Activated naive CD8-positive, alpha-beta T cell treated with anti-CD3 and anti-CD28 coated beads, Interleukin-2, amount 50 U/mL, for 24 hours (primary cell): ENCODE data around the gene ACADM.
"Not testable (repeated sequence)": the region's sequence is repeated elsewhere in the genome, so short reads cannot be mapped to it uniquely, and the experiment has no call there.

Experiments
- ATAC-seq: fragments of 150-1000 bp; cut with Tn5 transposase; one replicate; pipeline ENCODE4 v1.10.0; 2021
- DNase-seq: peaks from one replicate; pipeline ENCODE4 v3.0.0; 2021
- H3K27ac Mint-ChIP-seq: one replicate; pipeline ENCODE4 v1.8.0; 2021; ENCODE audit warnings: mild to moderate bottlenecking, mixed read lengths
- H3K27me3 Mint-ChIP-seq: one replicate; pipeline ENCODE4 v1.8.0; 2021; ENCODE audit warnings: mixed read lengths
- H3K36me3 Mint-ChIP-seq: one replicate; pipeline ENCODE4 v1.8.0; 2021; ENCODE audit warnings: low read depth, mixed read lengths
- H3K4me1 Mint-ChIP-seq: one replicate; pipeline ENCODE4 v1.8.0; 2021; ENCODE audit warnings: mixed read lengths
- H3K4me3 Mint-ChIP-seq: one replicate; pipeline ENCODE4 v1.8.0; 2021; ENCODE audit warnings: mild to moderate bottlenecking, moderate library complexity, mixed read lengths
- H3K9me3 Mint-ChIP-seq: one replicate; pipeline ENCODE4 v1.8.0; 2021; ENCODE audit warnings: mixed read lengths

The ACADM gene

GRCh38 chr1:75768016-75768415, 43.5 kb downstream of the ACADM start:
- no peak for ATAC-seq
- Mint-ChIP-seq H3K9me3 (no peaks in the 10 kb centered on the region), H3K4me1 (peaks cover 2% of the 10 kb centered on the region), H3K27me3 (peaks cover 2% of the 10 kb centered on the region), H3K27ac (no peak overlapping the region), H3K4me3 (no peak overlapping the region), H3K36me3 (peaks cover 2% of the 10 kb centered on the region)
- no peak for DNase-seq

- H3K27ac Mint-ChIP-seq, result no peak overlapping the region
- H3K9me3 Mint-ChIP-seq, result no peaks in the 10 kb centered on the region
- H3K4me1 Mint-ChIP-seq, result peaks cover 1% of the 10 kb centered on the region
- DNase-seq (no peak), ATAC-seq (no peak)
- no peak overlapping the region for H3K4me3 Mint-ChIP-seq
- no peaks in the 10 kb centered on the region for H3K36me3 Mint-ChIP-seq
- H3K27me3 Mint-ChIP-seq, result peaks cover 4% of the 10 kb centered on the region
Observed at GRCh38 chr1:75770761-75771160, 46.3 kb downstream of the ACADM start.

GRCh38 chr1:75771978-75772377, 47.5 kb downstream of the ACADM start:
- H3K4me3 Mint-ChIP-seq, result no peak overlapping the region
- H3K4me1 Mint-ChIP-seq, result no peaks in the 10 kb centered on the region
- no peak overlapping the region for H3K27ac Mint-ChIP-seq
- peaks cover 3% of the 10 kb centered on the region for H3K9me3 Mint-ChIP-seq
- DNase-seq (no peak), ATAC-seq (no peak)
- no peaks in the 10 kb centered on the region for H3K36me3 Mint-ChIP-seq
- peaks cover 4% of the 10 kb centered on the region for H3K27me3 Mint-ChIP-seq

GRCh38 chr1:75777812-75778211, 53.3 kb downstream of the ACADM start:
- H3K4me1 Mint-ChIP-seq, ATAC-seq, H3K9me3 Mint-ChIP-seq, H3K27ac Mint-ChIP-seq, H3K36me3 Mint-ChIP-seq, H3K4me3 Mint-ChIP-seq, DNase-seq: not testable (repeated sequence)
- H3K27me3 Mint-ChIP-seq, result peaks cover 21% of the 10 kb centered on the region

- not testable (repeated sequence) for H3K9me3 Mint-ChIP-seq, H3K4me1 Mint-ChIP-seq, H3K4me3 Mint-ChIP-seq, ATAC-seq, DNase-seq, H3K27ac Mint-ChIP-seq, H3K36me3 Mint-ChIP-seq
- H3K27me3 Mint-ChIP-seq, result peaks cover 21% of the 10 kb centered on the region
Observed at GRCh38 chr1:75778694-75779093, 54.2 kb downstream of the ACADM start.

GRCh38 chr1:75780183-75780582, 55.7 kb downstream of the ACADM start:
- H3K27ac Mint-ChIP-seq, DNase-seq, H3K4me1 Mint-ChIP-seq, ATAC-seq, H3K9me3 Mint-ChIP-seq, H3K4me3 Mint-ChIP-seq, H3K36me3 Mint-ChIP-seq: not testable (repeated sequence)
- peaks cover 19% of the 10 kb centered on the region for H3K27me3 Mint-ChIP-seq

- Mint-ChIP-seq H3K27me3 (peaks cover 13% of the 10 kb centered on the region), H3K36me3 (peaks cover 31% of the 10 kb centered on the region), H3K4me1 (peaks cover 27% of the 10 kb centered on the region)
- H3K9me3 Mint-ChIP-seq, ATAC-seq, H3K4me3 Mint-ChIP-seq, H3K27ac Mint-ChIP-seq, DNase-seq: not testable (repeated sequence)
Observed at GRCh38 chr1:75783920-75784319, 59.4 kb downstream of the ACADM start.

GRCh38 chr1:75785320-75785982, 60.9 kb downstream of the ACADM start:
- peak overlapping the region; percentile 100 for H3K4me3 Mint-ChIP-seq
- H3K36me3 Mint-ChIP-seq, result peaks cover 46% of the 10 kb centered on the region
- DNase-seq, result no peak
- H3K27me3 Mint-ChIP-seq, result peaks cover 7% of the 10 kb centered on the region
- H3K9me3 Mint-ChIP-seq, result no peaks in the 10 kb centered on the region
- ATAC-seq, result peak; percentile 2
- peak overlapping the region; percentile 98 for H3K27ac Mint-ChIP-seq
- peaks cover 41% of the 10 kb centered on the region for H3K4me1 Mint-ChIP-seq

GRCh38 chr1:75785983-75786853, 61.7 kb downstream of the ACADM start, which contains the start of gene RABGGTB:
RABGGTB (plus strand) TSS chr1:75786256; CDS start chr1:75786272, 16 bp downstream.
- Mint-ChIP-seq H3K4me3 (peak within 1 kb of the TSS; percentile 100), H3K27ac (peak within 1 kb of the TSS; percentile 98), H3K27me3 (peaks cover 3% of the 10 kb centered on the region), H3K36me3 (peaks cover 54% of the 10 kb centered on the region), H3K9me3 (no peaks in the 10 kb centered on the region), H3K4me1 (peaks cover 49% of the 10 kb centered on the region)
- peak; percentile 95 for DNase-seq
- peak; percentile 94 for ATAC-seq

GRCh38 chr1:75786901-75787493, 62.5 kb downstream of the ACADM start:
- Mint-ChIP-seq H3K4me1 (peaks cover 55% of the 10 kb centered on the region), H3K27me3 (no peaks in the 10 kb centered on the region), H3K27ac (peak overlapping the region; percentile 98), H3K36me3 (peaks cover 62% of the 10 kb centered on the region), H3K4me3 (peak overlapping the region; percentile 100), H3K9me3 (no peaks in the 10 kb centered on the region)
- ATAC-seq (no peak), DNase-seq (no peak)

GRCh38 chr1:75787524-75787923, 63.0 kb downstream of the ACADM start:
- Mint-ChIP-seq H3K27me3 (no peaks in the 10 kb centered on the region), H3K9me3 (no peaks in the 10 kb centered on the region), H3K4me1 (peaks cover 59% of the 10 kb centered on the region), H3K4me3 (peak overlapping the region; percentile 100), H3K27ac (peak overlapping the region; percentile 98), H3K36me3 (peaks cover 67% of the 10 kb centered on the region)
- no peak for ATAC-seq
- DNase-seq, result no peak

GRCh38 chr1:75789988-75790387, 65.5 kb downstream of the ACADM start:
- H3K27me3 Mint-ChIP-seq, result no peaks in the 10 kb centered on the region
- ATAC-seq (no peak), DNase-seq (no peak)
- H3K9me3 Mint-ChIP-seq, result no peaks in the 10 kb centered on the region
- H3K4me3 Mint-ChIP-seq, result peak overlapping the region; percentile 100
- H3K27ac Mint-ChIP-seq, result peak overlapping the region; percentile 98
- peaks cover 88% of the 10 kb centered on the region for H3K36me3 Mint-ChIP-seq
- peaks cover 68% of the 10 kb centered on the region for H3K4me1 Mint-ChIP-seq

GRCh38 chr1:75791022-75791421, 66.5 kb downstream of the ACADM start:
- Mint-ChIP-seq H3K4me1 (peaks cover 60% of the 10 kb centered on the region), H3K9me3 (no peaks in the 10 kb centered on the region), H3K4me3 (peak overlapping the region; percentile 100), H3K27ac (peak overlapping the region; percentile 98), H3K27me3 (no peaks in the 10 kb centered on the region), H3K36me3 (peaks cover 95% of the 10 kb centered on the region)
- no peak for DNase-seq
- no peak for ATAC-seq

- no peaks in the 10 kb centered on the region for H3K27me3 Mint-ChIP-seq
- H3K4me3 Mint-ChIP-seq, result peak overlapping the region; percentile 100
- H3K9me3 Mint-ChIP-seq, result no peaks in the 10 kb centered on the region
- DNase-seq (no peak), ATAC-seq (no peak)
- peak overlapping the region; percentile 78 for H3K27ac Mint-ChIP-seq
- peaks cover 59% of the 10 kb centered on the region for H3K4me1 Mint-ChIP-seq
- peaks cover 92% of the 10 kb centered on the region for H3K36me3 Mint-ChIP-seq
Observed at GRCh38 chr1:75792091-75792490, 67.6 kb downstream of the ACADM start.
